Spleen (tissue), 7 donors: ENCODE results near the gene SLC6A5.

Experiments
- CTCF ChIP-seq, 11 experiments: fragments of 200-600 bp in 7 of 11; fragments of 450-650 bp in 4 of 11; sonication (generic) in 4 of 11; IDR thresholded peaks in 8 of 11; conservative IDR thresholded peaks in 3 of 11; 1 replicate in 7 of 11; 2 replicates in 4 of 11; pipeline versions ENCODE4 v1.4.0 to v1.8.0; 2016 to 2021; ENCODE audit warnings: antibody characterized with exemption in 11 of 11, inconsistent platforms in 4 of 11, mild to moderate bottlenecking in 1 of 11
- POLR2A ChIP-seq, 3 donors: fragments of 450-650 bp; IDR thresholded peaks; one replicate each; pipeline ENCODE4 v1.5.1; 2017; ENCODE audit warnings: antibody characterized with exemption in 3 of 3, mild to moderate bottlenecking in 1 of 3
- POLR2AphosphoS5 ChIP-seq, 3 donors: sonication (generic); formaldehyde crosslinking; IDR thresholded peaks; one replicate each; pipeline ENCODE4 v1.5.1; 2017; ENCODE audit warnings: antibody characterized with exemption in 3 of 3
- donor health status: DM: no; HTN: no; CAD: no; lungs with moderate emphysema.
- donor health status: DM: no; HTN: no; CAD: no.
- donor health status: DM: no; HTN: no; CAD: no.

GRCh38 chr11:20605602-20606091, 6.2 kb downstream of the SLC6A5 start:
- no peak for TF ChIP-seq POLR2A (IDR thresholded peaks at IDR 0.05)
- TF ChIP-seq CTCF (IDR thresholded peaks at IDR 0.05 in 8 of 11, conservative IDR thresholded peaks at IDR 0.05 in 3 of 11): no peak
- TF ChIP-seq POLR2AphosphoS5 (IDR thresholded peaks at IDR 0.05): no peak
